ENCODE results near the gene DSCAM. TPM values are rescaled to one million over a fixed set of nuclear protein-coding genes. Genes with fewer than 3 reads are reported as not detected.

DSCAM gene
- total RNA-seq, 1 donor from 2014 or later: not detected

- H3K4me3 ChIP-seq: no peak overlapping the region
- H3K27ac ChIP-seq: no peak overlapping the region
- TF ChIP-seq CTCF (IDR thresholded peaks at IDR 0.05): no peak
- no peaks in the 10 kb centered on the region for H3K36me3 ChIP-seq
- H3K27me3 ChIP-seq: no peaks in the 10 kb centered on the region
- intact Hi-C loops (cut with DNase I): no loop called here
- no peaks in the 10 kb centered on the region for H3K9me3 ChIP-seq
- DNase-seq (ENCODE audit: low spot score in 2 of 2): no peak
- no peaks in the 10 kb centered on the region for H3K4me1 ChIP-seq
Observed at GRCh38 chr21:40130476-40130875, 716.5 kb downstream of the DSCAM start.

- H3K4me3 ChIP-seq: no peak overlapping the region
- H3K27ac ChIP-seq: no peak overlapping the region
- no peaks in the 10 kb centered on the region for H3K36me3 ChIP-seq
- no peaks in the 10 kb centered on the region for H3K4me1 ChIP-seq
- no peaks in the 10 kb centered on the region for H3K9me3 ChIP-seq
- intact Hi-C loops (cut with DNase I): loop anchor here (10.0 kb wide), 1 partner anchor 615 kb away; no protein-coding TSS in a partner anchor
- DNase-seq (ENCODE audit: low spot score in 2 of 2): no peak
- TF ChIP-seq CTCF (IDR thresholded peaks at IDR 0.05): no peak
- H3K27me3 ChIP-seq: no peaks in the 10 kb centered on the region
Observed at GRCh38 chr21:40129809-40130208, 717.1 kb downstream of the DSCAM start.

- Histone ChIP-seq H3K36me3 (no peaks in the 10 kb centered on the region), H3K4me3 (no peak overlapping the region), H3K27ac (no peak overlapping the region), H3K9me3 (no peaks in the 10 kb centered on the region), H3K27me3 (no peaks in the 10 kb centered on the region), H3K4me1 (no peaks in the 10 kb centered on the region)
- DNase-seq (ENCODE audit: low spot score in 2 of 2): no peak
- TF ChIP-seq CTCF (IDR thresholded peaks at IDR 0.05): no peak
- intact Hi-C loops (cut with DNase I): loop anchor here (10.0 kb wide), 1 partner anchor 614 kb away; no protein-coding TSS in a partner anchor
Observed at GRCh38 chr21:40128891-40129290, 718.1 kb downstream of the DSCAM start.

GRCh38 chr21:40120940-40121575, 725.9 kb downstream of the DSCAM start:
- Histone ChIP-seq H3K27ac (no peak overlapping the region), H3K4me1 (no peaks in the 10 kb centered on the region), H3K9me3 (no peaks in the 10 kb centered on the region), H3K36me3 (no peaks in the 10 kb centered on the region), H3K27me3 (no peaks in the 10 kb centered on the region), H3K4me3 (no peak overlapping the region)
- TF ChIP-seq CTCF (IDR thresholded peaks at IDR 0.05): peak; percentile 82 to 92 (median 90)
- intact Hi-C loops (cut with DNase I): loop anchor here (2.0 to 10.0 kb wide), 2 partner anchors 332 to 606 kb away; no protein-coding TSS in a partner anchor
- no peak for DNase-seq (ENCODE audit: low spot score in 2 of 2)

GRCh38 chr21:40118527-40118926, 728.4 kb downstream of the DSCAM start:
- Histone ChIP-seq H3K4me1 (no peaks in the 10 kb centered on the region), H3K27ac (no peak overlapping the region), H3K9me3 (no peaks in the 10 kb centered on the region), H3K27me3 (no peaks in the 10 kb centered on the region), H3K36me3 (no peaks in the 10 kb centered on the region), H3K4me3 (no peak overlapping the region)
- intact Hi-C loops (cut with DNase I): no loop called here
- no peak for DNase-seq (ENCODE audit: low spot score in 2 of 2)
- TF ChIP-seq CTCF (IDR thresholded peaks at IDR 0.05): no peak
